ENCODE data around the gene TCEAL9. TPM values are rescaled to one million over a fixed set of nuclear protein-coding genes. Genes with fewer than 3 reads are reported as not detected.
A peak's percentile ranks its signal among the peaks of the same experiment; 100 is the strongest.

TCEAL9 gene
- total and polyA plus RNA-seq, 4 donors = 33.9 to 110 (median 71.6) TPM

GRCh38 chrX:103376118-103376978, 20.0 kb downstream of the TCEAL9 start, which contains the start of gene BEX3:
Gene BEX3, plus strand, starts transcription at chrX:103376538. Its CDS starts 984 bp downstream, at chrX:103377522.
- Histone ChIP-seq H3K9me3 (ENCODE audit: control insufficient read depth in 4 of 4, insufficient read depth in 3 of 4, low read length in 3 of 4) (peaks cover 0 to 4% (median 0%) of the 10 kb centered on the region in 4 donors), H3K27me3 (ENCODE audit: control insufficient read depth in 3 of 3, insufficient read depth in 3 of 3, low read length in 2 of 3) (peaks cover 0 to 23% (median 2%) of the 10 kb centered on the region in 3 donors), H3K36me3 (ENCODE audit: control insufficient read depth in 4 of 4, insufficient read depth in 4 of 4, low read length in 4 of 4) (peaks cover 0 to 7% (median 0%) of the 10 kb centered on the region in 4 donors), H3K4me1 (ENCODE audit: control insufficient read depth in 5 of 5, insufficient read depth in 5 of 5, low read length in 5 of 5) (peaks cover 0 to 2% (median 0%) of the 10 kb centered on the region in 5 donors), H3K9ac (ENCODE audit: insufficient read depth in 1 of 2, low read length in 2 of 2) (peak within 1 kb of the TSS; percentile 49 to 71), H3K4me3 (peak within 1 kb of the TSS; percentile 77), H3K27ac (ENCODE audit: low read depth in 1 of 2, low read length in 1 of 2) (peak within 1 kb of the TSS; percentile 79 to 86)
- ATAC-seq (ENCODE audit: insufficient read depth, low FRiP score) (peak; percentile 70), DNase-seq (peak; percentile 78 to 87 (median 86))
- TF ChIP-seq CTCF (IDR thresholded peaks at IDR 0.05; ENCODE audit: control extremely low read depth, extremely low read depth) = no peak
- 7 to 32% methylated on average over 26 to 62 of the region's 62 CpGs for WGBS, 2 donors

GRCh38 chrX:103376979-103377324, 20.6 kb downstream of the TCEAL9 start:
- peaks cover 0 to 20% (median 2%) of the 10 kb centered on the region in 3 donors for H3K27me3 ChIP-seq (ENCODE audit: control insufficient read depth in 3 of 3, insufficient read depth in 3 of 3, low read length in 2 of 3)
- peaks cover 0 to 4% (median 0%) of the 10 kb centered on the region in 4 donors for H3K9me3 ChIP-seq (ENCODE audit: control insufficient read depth in 4 of 4, insufficient read depth in 3 of 4, low read length in 3 of 4)
- peaks cover 0 to 7% (median 0%) of the 10 kb centered on the region in 4 donors for H3K36me3 ChIP-seq (ENCODE audit: control insufficient read depth in 4 of 4, insufficient read depth in 4 of 4, low read length in 4 of 4)
- H3K27ac ChIP-seq (ENCODE audit: low read depth in 1 of 2, low read length in 1 of 2) = peak overlapping the region; percentile 21 to 40
- WGBS, 2 donors = 2 to 43% methylated on average over 10 to 19 of the region's 19 CpGs
- H3K9ac ChIP-seq (ENCODE audit: insufficient read depth in 1 of 2, low read length in 2 of 2) = peak overlapping the region; percentile 49 to 71
- ATAC-seq (ENCODE audit: insufficient read depth, low FRiP score) (peak; percentile 29), DNase-seq (peak; percentile 59 to 77 (median 76))
- H3K4me3 ChIP-seq = peak overlapping the region; percentile 50
- no peak for TF ChIP-seq CTCF (IDR thresholded peaks at IDR 0.05; ENCODE audit: control extremely low read depth, extremely low read depth)
- H3K4me1 ChIP-seq (ENCODE audit: control insufficient read depth in 5 of 5, insufficient read depth in 5 of 5, low read length in 5 of 5) = peaks cover 0 to 2% (median 0%) of the 10 kb centered on the region in 5 donors

- Histone ChIP-seq H3K27ac (ENCODE audit: low read depth in 1 of 2, low read length in 1 of 2) (no peak overlapping the region), H3K36me3 (ENCODE audit: control insufficient read depth in 4 of 4, insufficient read depth in 4 of 4, low read length in 4 of 4) (peaks cover 0 to 7% (median 0%) of the 10 kb centered on the region in 4 donors), H3K4me3 (no peak overlapping the region), H3K27me3 (ENCODE audit: control insufficient read depth in 3 of 3, insufficient read depth in 3 of 3, low read length in 2 of 3) (peaks cover 0 to 13% (median 0%) of the 10 kb centered on the region in 3 donors), H3K9ac (ENCODE audit: insufficient read depth in 1 of 2, low read length in 2 of 2) (no peak overlapping the region), H3K9me3 (ENCODE audit: control insufficient read depth in 4 of 4, insufficient read depth in 3 of 4, low read length in 3 of 4) (peaks cover 0 to 4% (median 0%) of the 10 kb centered on the region in 4 donors), H3K4me1 (ENCODE audit: control insufficient read depth in 5 of 5, insufficient read depth in 5 of 5, low read length in 5 of 5) (peaks cover 0 to 2% (median 0%) of the 10 kb centered on the region in 5 donors)
- no peak for ATAC-seq (ENCODE audit: insufficient read depth, low FRiP score)
- WGBS, 2 donors = 66 to 78% methylated on average over 2 of the region's 2 CpGs
- TF ChIP-seq CTCF (IDR thresholded peaks at IDR 0.05; ENCODE audit: control extremely low read depth, extremely low read depth) = no peak
- DNase-seq = no peak
These were observed 22.7 kb downstream of the TCEAL9 start for GRCh38 chrX:103378990-103379389.
